A549 (cell line): ENCODE results near the gene HGS.

Experiments used
- CHD4 ChIP-seq: fragments of 200-600 bp; sonication (generic); IDR thresholded peaks from 2 replicates; pipeline ENCODE4 v1.6.1; 2016; ENCODE audit warnings: antibody characterized with exemption, mild to moderate bottlenecking, borderline replicate concordance
- EP300 ChIP-seq, 2 experiments: fragments of >200 bp; sonication (Bioruptor Twin); formaldehyde crosslinking; IDR thresholded peaks; 2 replicates in 1 of 2; 3 replicates in 1 of 2; pipeline ENCODE4 v1.6.1; 2016 to 2017
- KDM1A ChIP-seq: fragments of 200-600 bp; sonication (generic); IDR thresholded peaks from 2 replicates; pipeline ENCODE4 v1.6.1; 2016; ENCODE audit warnings: low read depth, mild to moderate bottlenecking
- MAFK ChIP-seq: fragments of 450-650 bp; IDR thresholded peaks from 2 replicates; pipeline ENCODE4 v1.6.1; 2014; ENCODE audit not compliant: partially characterized antibody
- MAX ChIP-seq: IDR thresholded peaks from 2 replicates; pipeline ENCODE4 v1.6.1; 2012
- NFE2L2 ChIP-seq: fragments of 150-350 bp; conservative IDR thresholded peaks from 2 replicates; pipeline ENCODE4 v1.6.1; 2014; ENCODE audit warnings: low read length
- POLR2A ChIP-seq: IDR thresholded peaks from 2 replicates; pipeline ENCODE4 v1.6.1; 2012; ENCODE audit warnings: mild to moderate bottlenecking, low read length
- RAD21 ChIP-seq, 2 experiments: fragments of >200 bp in 1 of 2; sonication (Bioruptor Twin) in 1 of 2; formaldehyde crosslinking in 1 of 2; IDR thresholded peaks in 1 of 2; conservative IDR thresholded peaks in 1 of 2; 2 replicates in 1 of 2; 3 replicates in 1 of 2; pipeline ENCODE4 v1.6.1; 2012 to 2018; ENCODE audit warnings: inconsistent platforms in 1 of 2
- REST ChIP-seq: fragments of 200-600 bp; sonication (generic); IDR thresholded peaks from 2 replicates; pipeline ENCODE4 v1.6.1; 2016; ENCODE audit warnings: antibody characterized with exemption, mild to moderate bottlenecking, moderate library complexity
- RFX5 ChIP-seq: fragments of 450-650 bp; IDR thresholded peaks from 2 replicates; pipeline ENCODE4 v1.7.1; 2014; ENCODE audit warnings: antibody characterized with exemption, mild to moderate bottlenecking, moderate library complexity
- TP53 ChIP-seq: fragments of 250-450 bp; sonication (Bioruptor Pico); IDR thresholded peaks from 2 replicates; pipeline ENCODE4 v1.5.0; 2021; ENCODE audit warnings: mild to moderate bottlenecking, moderate library complexity
- USF2 ChIP-seq: fragments of 450-650 bp; IDR thresholded peaks from 2 replicates; pipeline ENCODE4 v1.6.1; 2014; ENCODE audit warnings: antibody characterized with exemption
- TF ChIP-seq, protein P1 (sequence below): fragments of >200 bp; sonication (Bioruptor Twin); formaldehyde crosslinking; IDR thresholded peaks from 3 replicates; pipeline ENCODE4 v1.5.1; 2016
- TF ChIP-seq, protein P2 (sequence below): IDR thresholded peaks from 2 replicates; pipeline ENCODE4 v1.6.1; 2012

- TF ChIP-seq CHD4, result no peak
- no peak for TF ChIP-seq MAX
- no peak for TF ChIP-seq NFE2L2
- TF ChIP-seq, protein P1, sequence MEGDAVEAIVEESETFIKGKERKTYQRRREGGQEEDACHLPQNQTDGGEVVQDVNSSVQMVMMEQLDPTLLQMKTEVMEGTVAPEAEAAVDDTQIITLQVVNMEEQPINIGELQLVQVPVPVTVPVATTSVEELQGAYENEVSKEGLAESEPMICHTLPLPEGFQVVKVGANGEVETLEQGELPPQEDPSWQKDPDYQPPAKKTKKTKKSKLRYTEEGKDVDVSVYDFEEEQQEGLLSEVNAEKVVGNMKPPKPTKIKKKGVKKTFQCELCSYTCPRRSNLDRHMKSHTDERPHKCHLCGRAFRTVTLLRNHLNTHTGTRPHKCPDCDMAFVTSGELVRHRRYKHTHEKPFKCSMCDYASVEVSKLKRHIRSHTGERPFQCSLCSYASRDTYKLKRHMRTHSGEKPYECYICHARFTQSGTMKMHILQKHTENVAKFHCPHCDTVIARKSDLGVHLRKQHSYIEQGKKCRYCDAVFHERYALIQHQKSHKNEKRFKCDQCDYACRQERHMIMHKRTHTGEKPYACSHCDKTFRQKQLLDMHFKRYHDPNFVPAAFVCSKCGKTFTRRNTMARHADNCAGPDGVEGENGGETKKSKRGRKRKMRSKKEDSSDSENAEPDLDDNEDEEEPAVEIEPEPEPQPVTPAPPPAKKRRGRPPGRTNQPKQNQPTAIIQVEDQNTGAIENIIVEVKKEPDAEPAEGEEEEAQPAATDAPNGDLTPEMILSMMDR, result no peak
- TF ChIP-seq, protein P2, sequence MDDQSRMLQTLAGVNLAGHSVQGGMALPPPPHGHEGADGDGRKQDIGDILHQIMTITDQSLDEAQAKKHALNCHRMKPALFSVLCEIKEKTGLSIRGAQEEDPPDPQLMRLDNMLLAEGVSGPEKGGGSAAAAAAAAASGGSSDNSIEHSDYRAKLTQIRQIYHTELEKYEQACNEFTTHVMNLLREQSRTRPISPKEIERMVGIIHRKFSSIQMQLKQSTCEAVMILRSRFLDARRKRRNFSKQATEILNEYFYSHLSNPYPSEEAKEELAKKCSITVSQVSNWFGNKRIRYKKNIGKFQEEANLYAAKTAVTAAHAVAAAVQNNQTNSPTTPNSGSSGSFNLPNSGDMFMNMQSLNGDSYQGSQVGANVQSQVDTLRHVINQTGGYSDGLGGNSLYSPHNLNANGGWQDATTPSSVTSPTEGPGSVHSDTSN, result no peak
- TF ChIP-seq REST, result no peak
- TF ChIP-seq MAFK, result no peak
- TF ChIP-seq EP300 (IDR thresholded peaks at IDR 0.05), result no peak
- no peak for TF ChIP-seq RAD21 (conservative IDR thresholded peaks at IDR 0.05 in 1 of 2, IDR thresholded peaks at IDR 0.05 in 1 of 2)
- no peak for TF ChIP-seq RFX5
- no peak for TF ChIP-seq POLR2A
- no peak for TF ChIP-seq TP53
- no peak for TF ChIP-seq USF2
- no peak for TF ChIP-seq KDM1A
Measured at GRCh38 chr17:81635431-81635830, 48.4 kb upstream of the HGS start.
